Measurements from ENCODE around the gene SYMPK.
"Not testable (repeated sequence)": the region's sequence is repeated elsewhere in the genome, so short reads cannot be mapped to it uniquely, and the experiment has no call there.

The SYMPK gene

GRCh38 chr19:45881082-45881908 is 18.3 kb upstream of the SYMPK start:
- H3K4me3 ChIP-seq (ENCODE audit: low read length), result no peak overlapping the region; the same call in 1 of the 2 replicates
- TF ChIP-seq ZNF274 (IDR thresholded peaks at IDR 0.05; ENCODE audit: low read depth, low read length), result no peak

- TF ChIP-seq ZNF274 (IDR thresholded peaks at IDR 0.05; ENCODE audit: low read depth, low read length), result no peak
- H3K4me3 ChIP-seq (ENCODE audit: low read length), result no peak overlapping the region
Observed at GRCh38 chr19:45879971-45880370, 17.0 kb upstream of the SYMPK start.

GRCh38 chr19:45879055-45879454 is 16.1 kb upstream of the SYMPK start:
- no peak overlapping the region for H3K4me3 ChIP-seq (ENCODE audit: low read length)
- TF ChIP-seq ZNF274 (IDR thresholded peaks at IDR 0.05; ENCODE audit: low read depth, low read length), result no peak

- H3K4me3 ChIP-seq (ENCODE audit: low read length), result no peak overlapping the region
- no peak for TF ChIP-seq ZNF274 (IDR thresholded peaks at IDR 0.05; ENCODE audit: low read depth, low read length)
Observed at GRCh38 chr19:45878043-45878794, 15.3 kb upstream of the SYMPK start.

- peak overlapping the region; percentile 2; the same call in 1 of the 2 replicates for H3K4me3 ChIP-seq (ENCODE audit: low read length)
- TF ChIP-seq ZNF274 (IDR thresholded peaks at IDR 0.05; ENCODE audit: low read depth, low read length), result no peak
Observed at GRCh38 chr19:45876411-45877197, 13.7 kb upstream of the SYMPK start.

GRCh38 chr19:45876161-45876410 is 13.1 kb upstream of the SYMPK start:
- H3K4me3 ChIP-seq (ENCODE audit: low read length), result no peak overlapping the region
- no peak for TF ChIP-seq ZNF274 (IDR thresholded peaks at IDR 0.05; ENCODE audit: low read depth, low read length)

GRCh38 chr19:45874620-45874966 is 11.6 kb upstream of the SYMPK start:
- no peak for TF ChIP-seq ZNF274 (IDR thresholded peaks at IDR 0.05; ENCODE audit: low read depth, low read length)

GRCh38 chr19:45873219-45873772 is 10.3 kb upstream of the SYMPK start:
- TF ChIP-seq ZNF274 (IDR thresholded peaks at IDR 0.05; ENCODE audit: low read depth, low read length), result no peak
- H3K4me3 ChIP-seq (ENCODE audit: low read length), result no peak overlapping the region

More at GRCh38 chr19:45874620-45874966, 11.6 kb upstream of the SYMPK start:
- no peak overlapping the region for H3K4me3 ChIP-seq (ENCODE audit: low read length)

- no peak for TF ChIP-seq ZNF274 (IDR thresholded peaks at IDR 0.05; ENCODE audit: low read depth, low read length)
- no peak overlapping the region for H3K4me3 ChIP-seq (ENCODE audit: low read length)
Observed at GRCh38 chr19:45872095-45872919, 9.4 kb upstream of the SYMPK start.

GRCh38 chr19:45870798-45871197 is 7.9 kb upstream of the SYMPK start:
- H3K4me3 ChIP-seq (ENCODE audit: low read length), result no peak overlapping the region
- no peak for TF ChIP-seq ZNF274 (IDR thresholded peaks at IDR 0.05; ENCODE audit: low read depth, low read length)

- H3K4me3 ChIP-seq (ENCODE audit: low read length), result not testable (repeated sequence)
Observed at GRCh38 chr19:45867241-45867640, 4.3 kb upstream of the SYMPK start.

GRCh38 chr19:45866400-45867176 is 3.6 kb upstream of the SYMPK start:
- no peak overlapping the region for H3K4me3 ChIP-seq (ENCODE audit: low read length)
- TF ChIP-seq ZNF274 (IDR thresholded peaks at IDR 0.05; ENCODE audit: low read depth, low read length), result no peak
